ENCODE data around the gene CDC42BPB.

Gene CDC42BPB

DNA sequence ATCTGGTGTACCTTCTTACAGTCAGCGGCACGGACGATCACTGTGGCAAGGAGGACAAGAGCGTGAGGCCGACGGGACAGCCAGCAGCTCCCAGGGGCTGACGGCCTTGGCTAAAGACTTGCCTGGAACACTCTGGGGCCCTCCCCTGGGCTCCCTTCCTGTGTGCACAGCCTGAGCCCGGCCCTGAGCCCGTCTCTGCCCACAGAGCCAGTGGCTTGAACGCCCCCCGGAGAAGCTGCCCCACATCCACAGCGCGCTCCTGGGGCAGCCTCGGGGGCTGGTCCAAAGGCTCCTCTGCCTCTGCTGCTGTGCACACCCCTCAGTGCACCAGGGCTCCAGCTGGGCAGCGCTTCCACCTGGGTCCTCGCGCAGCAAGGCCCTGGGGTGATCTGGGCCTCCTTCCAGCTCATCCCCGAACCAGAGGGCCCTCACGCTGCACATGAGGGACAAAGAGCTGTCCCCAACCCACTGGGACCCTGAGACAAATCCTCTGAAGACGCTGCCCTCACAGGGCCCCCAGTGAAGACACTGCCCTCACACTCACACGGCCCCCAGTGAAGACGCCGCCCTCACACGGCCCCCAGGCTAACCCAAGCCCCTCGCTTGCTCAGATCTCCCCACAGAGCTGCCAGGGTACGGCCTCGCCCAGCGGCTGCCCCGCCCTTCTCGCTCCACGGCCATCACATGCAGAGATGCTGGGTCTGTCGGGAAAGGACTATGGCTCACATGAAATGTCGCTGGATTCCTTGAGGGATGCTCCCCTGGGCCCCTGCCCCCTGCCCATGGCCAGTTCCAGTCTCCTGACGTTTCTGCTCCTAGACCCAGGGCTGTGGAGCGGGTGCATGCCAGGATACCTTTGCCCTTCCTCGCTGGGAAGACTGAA is 112.7 kb downstream of the CDC42BPB start:
- no peak for DNase-seq (ENCODE audit: low spot score)

GRCh38 chr14:102943979-102944378 is 113.4 kb downstream of the CDC42BPB start:
- no peak for DNase-seq (ENCODE audit: low spot score)

GRCh38 chr14:102943454-102943853 is 113.9 kb downstream of the CDC42BPB start:
- no peak for DNase-seq (ENCODE audit: low spot score)

- no peak for DNase-seq (ENCODE audit: low spot score)
These were observed 115.3 kb downstream of the CDC42BPB start for GRCh38 chr14:102942069-102942468.

- no peak for DNase-seq (ENCODE audit: low spot score)
These were observed 115.8 kb downstream of the CDC42BPB start for GRCh38 chr14:102941419-102942011.

- DNase-seq (ENCODE audit: low spot score) = no peak
These were observed 116.5 kb downstream of the CDC42BPB start for GRCh38 chr14:102940729-102941362.

DNA sequence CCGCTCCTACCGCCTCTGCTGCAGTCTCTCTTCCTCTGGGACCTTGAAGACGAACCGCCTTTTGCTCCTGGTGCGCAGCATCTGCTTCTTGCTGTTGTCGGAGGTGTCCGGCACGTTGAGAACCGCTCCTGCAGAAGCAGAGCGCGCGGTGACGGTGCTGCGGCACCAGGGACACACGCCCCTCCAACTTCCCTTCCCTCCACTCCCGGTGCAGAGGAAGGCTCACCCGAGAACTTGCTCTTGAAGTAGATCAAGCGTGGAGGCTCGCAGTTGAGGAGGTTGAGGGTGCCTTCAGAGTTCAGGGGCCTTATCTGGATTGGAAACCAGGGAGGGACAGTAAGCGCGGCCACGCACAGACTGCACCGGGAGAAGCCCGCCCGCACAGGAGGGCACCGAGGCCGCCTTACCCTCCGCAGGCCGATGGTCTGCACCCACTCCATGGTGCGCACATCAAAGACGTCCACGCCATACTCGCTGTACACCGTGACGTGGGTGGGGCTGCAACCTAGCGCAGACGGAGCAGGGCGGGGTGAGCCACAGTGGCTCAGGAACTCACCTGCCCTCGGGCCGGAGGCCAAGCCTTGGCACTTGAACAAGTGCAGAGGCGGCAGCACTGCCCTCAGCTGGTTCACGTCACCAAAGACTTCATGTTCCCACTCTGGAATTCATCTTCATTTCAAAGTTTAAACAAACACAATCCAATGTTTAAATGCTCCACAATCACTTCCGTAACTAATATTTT is 117.4 kb downstream of the CDC42BPB start:
- DNase-seq (ENCODE audit: low spot score) = no peak

- DNase-seq (ENCODE audit: low spot score) = no peak
These were observed 118.0 kb downstream of the CDC42BPB start for GRCh38 chr14:102939329-102939728.

DNA sequence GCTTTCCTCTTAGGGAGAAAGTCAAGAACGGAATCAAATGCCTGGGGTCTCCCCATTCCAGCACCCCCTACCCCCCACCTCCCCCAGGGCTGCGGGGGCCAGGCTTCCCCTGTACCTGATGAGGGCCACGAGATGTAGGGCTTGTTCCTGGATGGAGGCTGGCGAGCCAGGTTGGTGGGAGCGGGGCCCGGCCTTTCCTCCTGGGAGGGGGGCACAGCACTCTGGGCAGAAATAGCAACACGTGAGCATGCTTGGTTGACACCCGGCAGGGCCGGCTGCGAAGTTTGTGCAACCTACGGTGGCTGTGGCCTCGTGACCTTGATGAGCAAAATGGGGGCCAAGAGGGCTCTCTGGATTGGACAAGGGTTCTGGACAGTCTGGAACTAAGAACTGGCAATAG is 119.2 kb downstream of the CDC42BPB start:
- DNase-seq (ENCODE audit: low spot score) = no peak

GRCh38 chr14:102937331-102938175 is 119.8 kb downstream of the CDC42BPB start:
- no peak for DNase-seq (ENCODE audit: low spot score)

GRCh38 chr14:102935756-102936155 is 121.6 kb downstream of the CDC42BPB start:
- no peak for DNase-seq (ENCODE audit: low spot score)

DNA sequence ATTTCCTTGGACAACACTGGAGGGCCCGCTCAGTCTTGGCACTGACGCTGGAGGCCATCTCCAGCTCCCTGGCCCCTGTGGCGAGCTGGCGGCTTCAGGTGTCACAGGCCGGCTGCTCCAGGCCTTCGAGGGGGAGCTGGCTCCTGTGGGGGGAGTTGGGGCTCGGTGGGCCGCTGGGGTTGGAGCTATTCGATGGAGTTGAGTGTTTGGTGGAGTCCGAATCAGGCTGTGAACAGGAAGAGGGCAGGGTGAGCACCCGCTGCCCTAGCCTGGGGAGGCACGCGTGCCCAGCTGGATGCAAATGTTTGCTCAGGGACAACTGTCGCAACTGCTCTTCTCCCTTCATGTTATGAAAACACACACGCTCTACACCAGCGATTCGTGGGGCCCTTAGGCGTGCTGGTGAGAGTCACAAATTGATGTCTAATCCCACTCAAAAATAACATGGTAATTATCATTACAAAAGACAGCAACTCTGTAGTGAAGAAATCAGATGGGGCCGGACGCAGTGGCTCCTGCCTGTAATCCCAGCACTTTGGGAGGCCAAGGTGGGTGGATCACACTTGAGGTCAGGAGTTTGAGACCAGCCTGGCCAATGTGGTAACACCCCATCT is 123.6 kb downstream of the CDC42BPB start:
- no peak for DNase-seq (ENCODE audit: low spot score)

GRCh38 chr14:102932484-102933248 is 124.7 kb downstream of the CDC42BPB start:
- no peak for DNase-seq (ENCODE audit: low spot score)

DNA sequence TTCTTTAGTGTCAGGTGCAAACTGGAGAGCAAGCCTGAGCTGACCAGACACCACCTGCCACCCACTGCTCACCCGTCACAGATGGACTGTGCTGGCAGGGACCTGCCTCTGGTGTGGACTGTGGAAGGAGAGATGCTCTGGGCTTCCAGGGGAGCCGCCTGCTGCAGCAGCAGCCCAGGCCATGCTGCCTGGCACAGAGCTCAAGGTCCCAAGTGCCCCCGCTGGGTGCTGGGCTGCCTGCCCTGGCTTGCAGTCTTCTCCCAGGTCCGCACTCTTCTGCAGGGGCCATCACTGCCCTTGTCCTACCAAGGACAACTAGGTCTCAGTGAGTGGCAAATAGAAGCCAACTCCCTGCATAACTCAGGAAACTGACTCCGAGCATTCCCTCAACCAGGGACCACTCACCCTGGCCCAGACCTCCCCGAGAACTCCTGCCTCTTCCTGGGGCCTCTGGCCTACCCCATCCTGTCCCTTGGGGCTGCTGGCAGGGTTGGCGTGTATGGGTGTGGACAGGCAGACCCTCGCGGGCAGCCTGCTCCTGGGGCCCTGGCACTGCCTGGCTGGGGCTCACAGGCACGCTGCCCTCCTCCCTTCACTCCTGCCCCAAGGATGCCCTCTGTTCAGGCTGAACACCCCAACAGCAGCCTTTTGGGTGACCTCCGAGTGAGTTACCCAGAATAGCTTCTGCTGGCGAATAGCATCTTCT is 125.6 kb downstream of the CDC42BPB start:
- no peak for DNase-seq (ENCODE audit: low spot score)

DNA sequence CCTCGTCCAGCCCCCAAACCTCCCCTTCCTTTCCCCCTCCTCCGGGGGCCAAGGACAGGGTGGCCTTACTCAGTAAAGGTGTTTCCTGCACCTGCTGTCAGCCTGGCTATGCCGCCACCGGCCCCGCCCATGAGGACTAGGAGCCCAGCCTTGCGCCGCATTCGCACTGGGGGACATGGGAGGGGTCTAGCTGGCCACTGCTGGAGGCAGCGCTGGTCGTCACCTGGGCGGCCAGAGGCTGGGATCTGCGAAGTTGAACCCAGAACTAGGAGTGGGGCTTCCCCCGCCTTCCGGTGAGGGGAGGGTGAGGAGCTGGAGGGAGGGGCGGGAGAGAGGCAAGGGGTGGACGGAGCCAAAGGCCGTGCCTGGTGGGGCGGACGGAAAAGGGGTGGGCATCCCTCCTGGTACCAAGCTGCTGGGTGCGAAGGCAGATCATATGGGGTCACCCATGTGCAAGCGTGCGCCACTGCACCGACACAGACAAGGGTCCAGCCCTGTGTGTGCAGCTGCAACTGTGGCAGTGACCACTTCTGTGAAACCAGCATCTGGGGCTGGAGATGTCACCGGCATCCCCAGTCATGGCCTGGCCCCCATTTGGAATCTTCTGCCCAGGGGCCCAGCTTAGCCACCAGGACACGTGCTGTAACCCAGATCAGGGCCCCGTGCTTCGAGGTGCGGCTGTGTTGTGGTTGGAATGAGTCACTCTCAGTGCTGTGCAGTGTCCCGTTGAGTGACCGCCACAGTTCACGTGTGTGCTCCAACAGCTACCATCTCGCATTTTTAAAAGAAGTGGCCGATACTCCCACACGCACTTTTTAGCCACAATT is 126.4 kb downstream of the CDC42BPB start:
- no peak for DNase-seq (ENCODE audit: low spot score)

- DNase-seq (ENCODE audit: low spot score) = no peak
These were observed 127.1 kb downstream of the CDC42BPB start for GRCh38 chr14:102930138-102930752.

GRCh38 chr14:102929241-102930137 is 127.9 kb downstream of the CDC42BPB start:
- no peak for DNase-seq (ENCODE audit: low spot score)
